GM18498 (cell line): ENCODE measurements around the gene CHCHD3.

Source experiments
- ATAC-seq: cut with Tn5 transposase; IDR thresholded peaks from one replicate; pipeline ENCODE4 v1.9.1; 2021; ENCODE audit warnings: mild to moderate bottlenecking, moderate library complexity; ENCODE audit not compliant: unreplicated experiment

The CHCHD3 gene

GRCh38 chr7:133081119-133081598, 731 bp downstream of the CHCHD3 start:
- ATAC-seq, result no peak

- no peak for ATAC-seq
These were observed 2.6 kb downstream of the CHCHD3 start for GRCh38 chr7:133079296-133079695.

- ATAC-seq, result no peak
These were observed 4.5 kb downstream of the CHCHD3 start for GRCh38 chr7:133077394-133077793.

- ATAC-seq, result no peak
These were observed 5.7 kb downstream of the CHCHD3 start for GRCh38 chr7:133076142-133076541.

- ATAC-seq, result no peak
These were observed 10.4 kb downstream of the CHCHD3 start for GRCh38 chr7:133071506-133071905.

- no peak for ATAC-seq
These were observed 11.3 kb downstream of the CHCHD3 start for GRCh38 chr7:133070562-133070961.

GRCh38 chr7:133065301-133065700, 16.6 kb downstream of the CHCHD3 start:
- no peak for ATAC-seq

- ATAC-seq, result no peak
These were observed 17.6 kb downstream of the CHCHD3 start for GRCh38 chr7:133064082-133064820.

GRCh38 chr7:133061792-133062191, 20.1 kb downstream of the CHCHD3 start:
- no peak for ATAC-seq

- ATAC-seq, result no peak
These were observed 20.5 kb downstream of the CHCHD3 start for GRCh38 chr7:133061357-133061756.

GRCh38 chr7:133060004-133060403, 21.9 kb downstream of the CHCHD3 start:
- ATAC-seq, result no peak

GRCh38 chr7:133059263-133059662, 22.6 kb downstream of the CHCHD3 start:
- no peak for ATAC-seq

- ATAC-seq, result no peak
These were observed 25.3 kb downstream of the CHCHD3 start for GRCh38 chr7:133056370-133057238.

- no peak for ATAC-seq
These were observed 27.6 kb downstream of the CHCHD3 start for GRCh38 chr7:133054162-133054840.

- no peak for ATAC-seq
These were observed 28.5 kb downstream of the CHCHD3 start for GRCh38 chr7:133053321-133053891.

- no peak for ATAC-seq
These were observed 29.1 kb downstream of the CHCHD3 start for GRCh38 chr7:133052826-133053225.

- no peak for ATAC-seq
These were observed 29.5 kb downstream of the CHCHD3 start for GRCh38 chr7:133052401-133052756.

GRCh38 chr7:133051719-133052400, 30.0 kb downstream of the CHCHD3 start:
- ATAC-seq, result no peak

GRCh38 chr7:133051066-133051465, 30.8 kb downstream of the CHCHD3 start:
- ATAC-seq, result peak; percentile 50

- ATAC-seq, result no peak
These were observed 31.5 kb downstream of the CHCHD3 start for GRCh38 chr7:133050200-133050995.
